Stimulated activated CD8-positive, alpha-beta memory T cell treated with anti-CD3 and anti-CD28 coated beads, Interleukin-12 subunit alpha, Interleukin-12 subunit beta, amount 100 ng/mL, for 4 hours (primary cell): ENCODE results near the gene SLC22A2.
"Not testable (repeated sequence)": the region's sequence is repeated elsewhere in the genome, so short reads cannot be mapped to it uniquely, and the experiment has no call there.

ENCODE experiments used
- DNase-seq: peaks from one replicate; pipeline ENCODE4 v3.0.0-alpha.2; 2020; ENCODE audit warnings: low read depth

SLC22A2 gene

DNA sequence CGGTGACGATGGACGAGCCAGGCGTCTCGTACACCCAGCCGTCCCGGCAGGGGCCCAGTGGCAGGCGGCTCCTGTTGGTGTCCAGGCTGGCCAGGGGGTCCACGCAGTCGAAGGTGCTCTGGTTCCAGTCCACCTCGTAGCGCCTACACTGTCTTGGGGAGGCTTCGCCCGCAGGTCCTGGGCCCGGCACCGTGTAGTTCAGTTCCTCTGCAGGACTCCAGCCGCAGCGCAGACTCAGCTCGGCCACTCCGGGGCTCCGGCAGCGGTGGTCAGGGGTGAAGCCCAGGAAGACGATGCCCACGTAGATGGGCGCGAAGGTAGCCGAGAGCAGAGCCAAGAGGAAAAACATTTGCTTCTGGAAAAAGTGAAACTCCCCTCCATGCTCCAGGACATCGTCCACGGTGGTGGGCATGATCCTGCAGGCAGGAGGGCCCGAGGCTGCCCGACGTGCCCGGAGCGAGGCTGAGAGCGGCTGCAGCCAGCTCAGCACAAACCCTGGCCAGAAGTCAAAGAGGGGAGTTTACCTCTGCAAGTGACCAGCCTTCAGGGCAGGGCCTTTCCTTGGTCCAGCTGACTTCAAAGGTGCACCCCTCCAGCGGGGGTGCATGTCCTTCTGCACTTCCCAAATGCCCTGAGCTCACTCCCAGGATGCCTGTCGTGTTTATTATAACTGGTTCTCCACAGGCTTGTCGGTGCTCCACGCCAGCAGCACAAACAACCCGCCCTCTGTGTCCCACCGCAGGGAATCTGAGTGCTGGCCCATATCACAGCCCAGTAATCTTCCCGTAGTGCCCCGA lies at the start of gene SLC22A2:
Gene SLC22A2, minus strand, starts transcription at position 476 of the 797 bp plus-strand sequence. Its CDS starts 64 bp downstream, at position 412.
- DNase-seq: no peak

GRCh38 chr6:160305926-160306713 lies 47.5 kb upstream of the SLC22A2 start:
- DNase-seq: no peak

- no peak for DNase-seq
Measured at GRCh38 chr6:160303806-160304205, 45.2 kb upstream of the SLC22A2 start.

GRCh38 chr6:160302431-160303082 lies 43.9 kb upstream of the SLC22A2 start:
- DNase-seq: not testable (repeated sequence)

- DNase-seq: no peak
Measured at GRCh38 chr6:160301339-160301738, 42.7 kb upstream of the SLC22A2 start.

- no peak for DNase-seq
Measured at GRCh38 chr6:160300076-160300695, 41.6 kb upstream of the SLC22A2 start.

- DNase-seq: no peak
Measured at GRCh38 chr6:160299559-160299958, 40.9 kb upstream of the SLC22A2 start.

DNA sequence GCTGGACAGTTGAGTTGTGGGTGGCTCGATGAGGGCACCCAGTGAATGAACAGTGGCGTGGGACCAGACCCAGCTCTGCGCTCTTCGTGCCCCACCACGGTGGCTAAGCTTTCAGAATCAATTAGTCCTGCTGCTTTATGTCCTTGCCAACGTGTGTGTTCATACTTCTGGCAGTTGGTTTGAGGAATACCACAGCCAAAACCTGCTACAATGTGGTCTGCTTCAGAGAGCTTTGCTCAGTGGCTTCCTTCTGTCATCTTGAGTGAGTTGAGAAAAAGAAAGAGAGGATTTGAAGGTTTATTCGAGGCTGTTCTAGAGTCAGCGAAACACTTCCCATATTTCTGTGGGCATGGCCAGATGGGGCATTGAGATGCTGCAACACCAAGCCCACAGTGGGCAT lies 39.5 kb upstream of the SLC22A2 start:
- DNase-seq: no peak

DNA sequence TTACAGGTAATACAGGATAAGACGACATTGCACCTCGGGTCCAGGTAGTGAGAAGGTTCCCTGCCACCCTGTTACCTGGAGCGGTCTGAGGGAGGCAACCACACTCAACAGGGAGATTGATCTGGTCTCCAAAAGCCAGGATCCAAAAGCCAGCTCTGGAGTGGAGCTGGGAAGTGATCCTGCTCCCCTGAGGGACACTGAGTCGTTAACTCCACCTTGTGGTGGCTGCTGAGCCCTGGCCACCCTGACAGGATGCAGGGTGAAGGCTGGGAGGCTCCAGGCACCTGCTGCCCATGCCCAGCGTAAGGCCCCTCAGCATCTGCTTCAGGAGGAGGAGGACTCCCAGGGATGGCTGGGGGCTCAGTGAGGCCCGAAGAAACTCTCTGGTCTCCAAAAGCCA lies 38.7 kb upstream of the SLC22A2 start:
- DNase-seq: no peak

DNA sequence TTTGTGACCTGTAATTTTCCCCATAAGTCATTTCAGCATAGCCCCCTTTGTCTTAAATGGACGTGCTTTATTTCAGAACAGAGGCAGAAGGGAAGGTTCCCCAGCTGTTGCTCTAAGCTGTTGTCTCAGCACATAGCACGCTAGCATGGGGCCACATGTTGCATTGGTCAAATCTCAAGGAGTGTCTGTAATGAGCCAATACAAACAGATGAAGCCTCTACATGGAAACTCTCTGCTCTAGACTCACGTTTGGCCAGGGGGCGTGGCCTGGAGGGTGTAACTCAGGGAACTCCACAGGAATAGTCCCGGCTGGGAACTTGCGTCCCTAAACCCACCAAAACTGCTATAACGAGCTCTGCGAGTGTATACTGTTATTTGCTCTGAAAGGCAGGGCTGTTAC lies 35.2 kb upstream of the SLC22A2 start:
- DNase-seq: no peak

GRCh38 chr6:160285541-160286105 lies 27.0 kb upstream of the SLC22A2 start:
- no peak for DNase-seq

DNA sequence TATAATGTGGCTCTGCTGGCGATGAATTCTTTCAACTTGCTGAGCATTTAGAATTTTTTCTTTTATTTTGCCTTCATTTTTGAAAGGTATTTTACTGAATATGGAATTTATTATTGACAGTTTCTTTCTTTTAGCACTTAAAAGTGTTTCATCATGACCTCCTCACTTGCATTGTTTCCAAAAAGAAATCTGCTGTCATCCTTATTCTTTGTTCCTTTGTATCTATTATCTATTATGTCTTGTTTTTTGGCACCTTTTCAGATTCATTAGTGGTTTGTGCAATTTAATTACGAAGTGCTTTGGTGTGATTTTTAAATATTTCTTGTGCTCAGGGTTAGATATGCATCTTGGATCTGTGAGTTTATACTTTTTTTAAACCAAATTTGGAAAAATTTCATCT lies 26.0 kb upstream of the SLC22A2 start:
- no peak for DNase-seq

DNA sequence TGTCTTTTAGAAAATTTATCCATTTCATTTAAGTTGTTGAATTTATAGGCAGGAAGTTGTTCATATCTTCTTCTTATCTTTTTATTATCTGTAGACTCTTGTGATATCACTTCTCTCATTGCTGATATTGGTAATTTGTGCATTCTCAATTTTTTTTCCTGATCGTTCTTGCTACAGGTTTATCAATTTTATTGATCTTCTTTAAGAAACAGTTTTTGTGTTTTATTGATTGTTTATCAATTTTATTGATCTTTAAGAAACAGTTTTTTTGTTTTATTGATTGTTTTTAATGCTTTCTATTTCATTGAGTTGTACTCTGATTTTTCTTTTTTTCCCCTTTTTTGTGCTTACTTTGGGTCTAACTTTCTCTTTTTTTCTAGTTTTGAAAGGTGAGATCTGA lies 23.8 kb upstream of the SLC22A2 start:
- no peak for DNase-seq

- DNase-seq: no peak
Measured at GRCh38 chr6:160279850-160280249, 21.2 kb upstream of the SLC22A2 start.

DNA sequence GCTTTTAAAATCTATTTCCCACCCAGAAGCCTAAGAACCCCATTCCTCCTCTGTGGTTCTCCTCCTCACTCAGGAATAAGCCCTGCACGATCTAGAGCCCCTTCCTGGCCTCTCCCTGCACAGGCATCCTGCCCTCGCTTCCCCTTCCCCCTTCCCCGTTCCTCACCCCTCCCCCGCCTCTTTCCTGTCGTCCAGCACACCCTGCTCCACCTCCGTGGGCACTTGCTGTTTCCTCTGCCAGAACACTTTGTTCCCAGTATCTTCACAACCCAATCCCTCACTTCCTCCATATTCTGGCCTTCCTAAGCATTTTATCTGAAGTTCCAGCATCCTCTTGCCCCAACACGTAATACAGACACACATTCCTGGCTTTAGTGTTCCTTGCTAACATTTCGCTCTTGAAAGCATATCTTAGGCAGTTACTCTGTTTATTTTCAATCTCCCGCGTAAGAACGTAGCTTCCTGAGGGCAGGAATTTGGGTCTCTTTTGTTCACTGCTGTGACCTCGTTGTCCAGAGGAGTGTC lies 20.2 kb upstream of the SLC22A2 start:
- no peak for DNase-seq

GRCh38 chr6:160278311-160278710 lies 19.7 kb upstream of the SLC22A2 start:
- DNase-seq: no peak

- no peak for DNase-seq
Measured at GRCh38 chr6:160277546-160277945, 18.9 kb upstream of the SLC22A2 start.

DNA sequence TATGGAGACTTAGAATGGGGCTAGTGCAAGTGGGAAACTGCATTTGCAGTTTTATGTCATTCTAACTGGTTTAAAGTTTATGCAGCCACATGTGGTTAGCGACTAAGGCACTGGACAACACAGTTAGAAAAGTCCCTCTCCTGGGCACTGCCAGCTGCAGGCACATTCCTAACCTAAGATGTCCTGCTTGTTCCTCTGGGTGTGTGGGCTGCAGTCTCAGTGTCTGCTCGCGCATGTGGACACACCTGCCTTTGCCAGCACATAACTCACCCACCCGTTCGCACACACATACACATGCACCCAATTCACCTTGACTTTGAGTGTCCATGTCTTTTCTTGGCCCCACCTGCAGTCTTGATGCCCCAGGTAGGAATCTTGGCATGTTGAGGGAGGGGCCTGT lies 18.5 kb upstream of the SLC22A2 start:
- DNase-seq: no peak

- DNase-seq: no peak
Measured at GRCh38 chr6:160276126-160276525, 17.5 kb upstream of the SLC22A2 start.

- no peak for DNase-seq
Measured at GRCh38 chr6:160275511-160276003, 16.9 kb upstream of the SLC22A2 start.

DNA sequence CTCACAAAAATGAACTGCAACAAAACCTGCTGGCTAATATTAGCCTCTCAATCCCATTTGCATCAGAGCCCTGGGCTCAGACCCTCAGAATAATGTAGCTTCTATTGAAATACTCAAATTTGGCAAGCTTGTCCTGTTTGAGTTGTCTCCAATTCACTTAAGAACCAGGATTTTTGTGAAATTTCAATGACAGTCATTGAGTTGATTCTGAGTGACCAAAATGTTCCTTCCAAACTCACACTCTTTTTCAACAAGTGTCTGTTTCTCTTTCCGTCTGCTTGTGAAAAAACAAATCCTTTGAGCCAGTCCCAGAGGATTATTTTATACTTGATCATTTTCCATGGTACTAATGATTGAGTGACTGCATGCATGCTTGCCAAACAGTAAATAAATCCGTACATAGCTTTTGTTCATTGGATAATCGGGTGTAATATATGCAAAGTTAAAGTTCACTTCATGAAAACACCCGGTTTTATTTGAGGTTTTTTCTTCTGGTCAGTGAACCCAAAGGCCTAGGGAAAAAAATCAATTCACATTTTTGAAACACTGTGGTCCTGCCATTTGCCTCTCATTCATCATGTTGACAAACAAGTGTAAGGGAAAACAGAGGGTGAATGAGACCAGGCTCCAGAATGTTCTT lies 16.4 kb upstream of the SLC22A2 start:
- no peak for DNase-seq
